ENCODE data around the gene ADCY10. TPM values are rescaled to one million over a fixed set of nuclear protein-coding genes. Genes with fewer than 3 reads are reported as not detected.

ADCY10 gene
- total RNA-seq, 1 experiment from 2014 or later: 0.20 TPM

DNA sequence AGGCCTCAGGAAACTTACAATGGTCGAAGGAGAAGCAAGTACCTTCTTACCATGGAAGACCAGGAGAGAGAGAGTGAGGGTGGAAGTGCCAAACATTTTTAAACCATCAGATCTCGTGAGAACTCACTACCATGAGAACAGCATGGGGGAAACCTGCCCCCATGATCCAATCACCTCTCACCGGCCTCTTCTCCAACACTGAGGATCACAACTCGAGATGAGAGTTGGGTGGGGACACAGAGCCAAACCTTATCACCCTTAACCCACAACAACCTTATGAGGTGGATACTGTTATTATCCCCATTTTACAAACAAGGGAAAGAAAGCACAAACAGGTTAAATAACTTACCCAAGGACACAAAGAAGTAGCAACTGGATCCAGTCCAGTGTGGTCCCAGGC, 111.7 kb downstream of the ADCY10 start:
- H2BK5ac ChIP-seq (ENCODE audit: insufficient read length, low read length): no peak overlapping the region
- Mint-ChIP-seq H3K27ac (no peak overlapping the region), H3K27me3 (ENCODE audit: low read depth) (no peaks in the 10 kb centered on the region; the same call in 1 of the 2 replicates), H3K4me3 (no peak overlapping the region), H3K36me3 (ENCODE audit: insufficient read depth in 1 of 3, low read depth in 3 of 3) (peaks cover 18 to 33% (median 19%) of the 10 kb centered on the region in 3 experiments), H3K9me3 (peaks cover 27 to 35% of the 10 kb centered on the region in 2 experiments), H3K4me1 (peaks cover 3 to 5% of the 10 kb centered on the region in 2 experiments; a peak in 3 of 4 replicates)
- H3T11ph ChIP-seq (ENCODE audit: low read length): no peak overlapping the region
- H2AFZ ChIP-seq (ENCODE audit: low read length): no peak overlapping the region
- no peak overlapping the region for H3K27ac ChIP-seq (ENCODE audit: insufficient read length, low read depth, low read length)
- H3K18ac ChIP-seq (ENCODE audit: insufficient read length, low read depth, low read length): no peak overlapping the region
- H2BK15ac ChIP-seq (ENCODE audit: low read depth, low read length): no peak overlapping the region
- H4K91ac ChIP-seq (ENCODE audit: insufficient read length, low read depth, low read length): no peak overlapping the region
- no peak overlapping the region for H2BK20ac ChIP-seq (ENCODE audit: low read depth, low read length, poor library complexity, severe bottlenecking)
- no peaks in the 10 kb centered on the region for H3K79me1 ChIP-seq (ENCODE audit: insufficient read depth, low read depth, low read length, poor library complexity, severe bottlenecking)
- H4K20me1 ChIP-seq (ENCODE audit: control insufficient read depth, insufficient read depth, insufficient read length): no peaks in the 10 kb centered on the region
- H4K8ac ChIP-seq (replicated peaks; ENCODE audit: insufficient read length, low read depth, low read length): no peak overlapping the region
- H3K23me2 ChIP-seq (ENCODE audit: insufficient read length, low read depth, low read length, poor library complexity, severe bottlenecking): no peaks in the 10 kb centered on the region
- H4K5ac ChIP-seq (ENCODE audit: insufficient read length, low read depth, low read length): no peak overlapping the region
- H3K14ac ChIP-seq (ENCODE audit: insufficient read depth, low read length): no peak overlapping the region
- no peaks in the 10 kb centered on the region for H3K4me1 ChIP-seq (ENCODE audit: insufficient read depth, low read length)
- H3K4me2 ChIP-seq (ENCODE audit: insufficient read depth, insufficient read length, low read length): no peak overlapping the region
- no peak overlapping the region for H3K4ac ChIP-seq (ENCODE audit: low read depth, low read length)
- H2BK12ac ChIP-seq (ENCODE audit: insufficient read length, low read depth, low read length): no peak overlapping the region
- H3K9me3 ChIP-seq (ENCODE audit: control insufficient read depth, low read depth, low read length): no peaks in the 10 kb centered on the region
- no peaks in the 10 kb centered on the region for H3K27me3 ChIP-seq (ENCODE audit: insufficient read depth, low read length)
- no peak overlapping the region for H3K56ac ChIP-seq (ENCODE audit: insufficient read length, low read depth, low read length)
- no peak overlapping the region for H3K9ac ChIP-seq (ENCODE audit: extremely low read depth, insufficient read length, low read length)
- no peak overlapping the region for H2AK5ac ChIP-seq (ENCODE audit: insufficient read length, low read length)
- no peak for DNase-seq
- no peak overlapping the region for H2BK120ac ChIP-seq (ENCODE audit: low read depth, low read length, poor library complexity, severe bottlenecking)
- TF ChIP-seq CTCF (conservative IDR thresholded peaks at IDR 0.05): no peak
- WGBS (ENCODE audit: extremely low coverage, insufficient read length, low lambda C conversion rate): no CpG with 5 or more reads among the region's 4 CpGs
- H3K23ac ChIP-seq (ENCODE audit: insufficient read length, low read depth, low read length): no peak overlapping the region
- no peaks in the 10 kb centered on the region for H3K79me2 ChIP-seq (ENCODE audit: insufficient read depth, low read length)

Measured in H9 (cell line).